ENCODE measurements around the gene MSH3.
"Not testable (repeated sequence)": the region's sequence is repeated elsewhere in the genome, so short reads cannot be mapped to it uniquely, and the experiment has no call there.

The MSH3 gene

DNA sequence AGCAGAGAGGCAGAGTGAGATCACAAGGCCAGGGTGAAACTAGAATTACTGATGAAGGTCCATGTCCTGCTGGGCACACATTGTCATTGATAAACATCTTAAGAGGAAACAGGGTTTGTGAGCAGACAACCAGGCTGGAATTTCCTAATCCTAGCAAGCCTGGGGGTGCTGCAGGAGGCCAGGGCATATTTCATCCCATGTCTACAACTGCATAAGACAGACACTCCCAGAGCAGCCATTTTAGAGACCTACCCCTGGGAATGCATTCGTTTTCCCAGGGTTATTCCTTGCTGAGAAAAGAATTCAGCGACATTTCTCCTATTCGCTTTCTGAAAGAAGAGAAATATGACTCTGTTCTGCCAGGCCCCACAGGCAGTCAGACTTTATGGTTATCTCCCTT, 248.2 kb downstream of the MSH3 start:
- DNase-seq (ENCODE audit: low read depth in 2 of 2) = not testable (repeated sequence)

GRCh38 chr5:80904533-80905187, 250.2 kb downstream of the MSH3 start:
- no peak for DNase-seq (ENCODE audit: low read depth in 2 of 2)

DNA sequence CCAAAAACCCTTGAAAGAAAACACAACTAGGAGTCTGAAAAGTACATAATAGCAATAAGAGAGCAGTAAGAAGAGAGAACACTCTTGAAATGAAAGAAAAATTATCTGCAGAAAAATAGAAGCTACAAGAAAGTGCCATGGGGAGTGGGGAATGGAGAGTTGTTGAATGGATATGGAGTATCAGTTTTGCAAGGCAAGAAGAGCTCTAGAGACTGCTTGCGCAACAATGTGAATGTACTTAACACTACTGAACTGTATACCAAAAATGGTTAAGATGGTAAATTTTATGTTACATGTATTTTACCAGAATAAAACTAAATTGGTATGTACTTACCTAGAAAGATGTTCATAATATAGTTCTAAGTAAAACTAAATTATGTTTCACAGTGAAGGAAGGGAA, 251.0 kb downstream of the MSH3 start:
- DNase-seq (ENCODE audit: low read depth in 2 of 2) = no peak

DNA sequence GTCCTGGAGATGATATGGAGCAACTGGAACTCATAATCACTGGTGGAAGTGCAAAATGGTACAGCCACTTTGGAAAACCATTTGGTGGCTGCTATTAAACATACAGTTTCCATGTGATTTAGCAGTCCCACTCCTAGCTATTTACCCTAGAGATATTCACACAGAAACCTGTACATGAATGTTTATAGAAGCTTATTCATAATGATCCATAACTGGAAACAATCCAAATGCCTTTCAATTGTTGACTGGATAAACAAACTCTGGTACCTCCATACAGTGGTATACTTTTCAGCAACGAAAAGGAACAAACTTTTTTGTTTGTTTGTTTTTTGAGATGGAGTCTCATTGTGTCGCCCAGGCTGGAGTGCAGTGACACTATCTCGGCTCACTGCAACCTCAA, 258.0 kb downstream of the MSH3 start:
- no peak for DNase-seq (ENCODE audit: low read depth in 2 of 2)

- DNase-seq (ENCODE audit: low read depth in 2 of 2) = no peak
These were observed 261.3 kb downstream of the MSH3 start for GRCh38 chr5:80915716-80916115.

DNA sequence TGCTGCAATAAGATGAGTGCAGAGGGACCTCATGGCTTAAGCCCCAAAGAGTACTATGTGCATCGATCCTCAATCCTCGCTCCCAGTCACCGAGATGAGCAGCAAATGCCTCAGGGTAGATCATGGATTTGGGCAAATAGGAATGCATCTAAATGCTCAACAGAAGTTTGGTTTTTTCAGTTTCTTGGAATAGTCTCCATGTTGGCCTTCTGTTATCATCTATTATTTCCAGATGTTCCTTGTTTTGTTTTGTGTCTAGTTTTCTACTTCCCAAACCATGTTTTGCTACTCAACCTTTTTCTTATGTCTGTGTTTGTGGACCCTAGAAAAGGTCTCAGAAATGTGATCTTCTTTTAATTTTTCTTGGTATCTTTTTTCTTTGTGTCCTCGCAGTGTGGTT, 262.2 kb downstream of the MSH3 start:
- DNase-seq (ENCODE audit: low read depth in 2 of 2) = no peak

- DNase-seq (ENCODE audit: low read depth in 2 of 2) = no peak
These were observed 263.2 kb downstream of the MSH3 start for GRCh38 chr5:80917631-80918030.

DNA sequence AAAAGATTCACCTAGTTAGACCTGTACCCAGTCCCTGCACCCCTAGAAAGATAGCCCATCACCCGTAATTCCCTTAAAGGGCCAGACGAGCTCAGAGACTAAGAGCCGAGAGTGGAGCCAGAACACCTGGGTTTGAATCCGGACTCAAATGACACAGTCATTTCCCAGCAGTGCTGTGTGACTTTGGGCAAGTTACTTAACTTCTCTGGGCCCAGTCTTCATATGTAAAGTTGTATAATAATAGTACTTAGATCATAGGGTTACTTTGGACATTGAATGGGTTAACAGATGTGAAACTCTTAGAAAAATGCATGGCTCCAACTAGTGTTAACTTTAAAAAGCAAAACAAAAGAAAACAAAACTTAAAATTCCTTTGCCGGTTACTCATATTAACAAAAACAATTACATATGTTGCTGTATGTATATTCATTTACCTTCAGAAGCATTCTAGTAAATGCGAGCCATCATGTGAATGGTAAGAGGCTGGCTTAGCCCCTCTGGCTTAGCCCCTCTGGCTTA, 265.3 kb downstream of the MSH3 start:
- DNase-seq (ENCODE audit: low read depth in 2 of 2) = no peak

DNA sequence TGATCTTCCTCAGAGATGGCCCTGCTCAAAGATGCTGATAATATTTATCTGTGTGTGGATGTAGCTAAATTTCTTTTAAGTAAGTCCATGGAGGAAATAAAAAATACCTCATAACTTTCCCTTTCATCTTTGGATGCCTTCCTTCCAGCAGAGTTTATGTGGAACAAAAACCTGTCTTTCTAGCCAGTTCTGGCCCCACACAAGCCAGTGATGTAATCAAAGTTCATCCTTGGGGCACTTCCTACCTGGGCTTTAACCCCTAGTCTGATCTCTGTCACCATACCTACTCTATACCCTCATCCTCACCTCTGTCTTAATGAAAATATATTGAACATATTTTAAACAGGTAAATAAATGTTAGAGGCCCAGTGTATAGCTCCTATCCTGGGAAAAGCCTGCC, 265.9 kb downstream of the MSH3 start:
- no peak for DNase-seq (ENCODE audit: low read depth in 2 of 2)

DNA sequence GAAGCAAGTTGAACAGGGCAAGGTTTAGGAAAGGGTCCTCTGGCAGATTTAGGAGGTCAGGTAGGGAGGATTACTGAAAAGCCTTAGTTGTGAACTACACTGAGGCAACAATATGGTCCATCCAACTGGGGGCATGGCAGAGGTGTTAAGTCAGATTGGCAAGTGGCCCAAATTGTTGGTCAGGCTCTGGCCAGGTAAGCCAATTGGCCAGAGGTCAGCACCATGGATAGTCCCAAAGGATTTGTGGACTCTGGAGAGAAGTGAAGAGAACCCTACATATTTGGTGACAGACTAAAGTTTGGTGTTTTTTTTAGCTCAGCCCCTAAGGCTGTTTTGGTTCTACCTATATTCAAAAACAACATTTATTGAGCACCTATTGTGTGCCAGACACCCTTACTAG, 266.6 kb downstream of the MSH3 start:
- DNase-seq (ENCODE audit: low read depth in 2 of 2) = no peak

GRCh38 chr5:80925931-80926330, 271.5 kb downstream of the MSH3 start:
- DNase-seq (ENCODE audit: low read depth in 2 of 2) = no peak

All from stimulated activated CD4-positive, alpha-beta T cell treated with anti-CD3 and anti-CD28 coated beads, Interleukin-12 subunit alpha, Interleukin-12 subunit beta, amount 100 ng/mL, for 24 hours (primary cell).